Lower leg skin (tissue), 3 donors: Measurements from ENCODE around the gene NKD2.

Experiments used
- POLR2A ChIP-seq, 2 donors: fragments of 450-650 bp; IDR thresholded peaks; one replicate each; pipeline ENCODE4 v1.6.1; 2016 to 2017; ENCODE audit warnings: antibody characterized with exemption in 2 of 2, mild to moderate bottlenecking in 1 of 2, moderate library complexity in 1 of 2
- TF ChIP-seq, protein P1 (sequence below), 3 donors: fragments of 450-650 bp; IDR thresholded peaks; one replicate each; pipeline ENCODE4 v1.5.1; 2016; ENCODE audit warnings: antibody characterized with exemption in 3 of 3, mild to moderate bottlenecking in 3 of 3, moderate library complexity in 2 of 3

GRCh38 chr5:1074816-1075554, 66.4 kb downstream of the NKD2 start:
- TF ChIP-seq, protein P1, sequence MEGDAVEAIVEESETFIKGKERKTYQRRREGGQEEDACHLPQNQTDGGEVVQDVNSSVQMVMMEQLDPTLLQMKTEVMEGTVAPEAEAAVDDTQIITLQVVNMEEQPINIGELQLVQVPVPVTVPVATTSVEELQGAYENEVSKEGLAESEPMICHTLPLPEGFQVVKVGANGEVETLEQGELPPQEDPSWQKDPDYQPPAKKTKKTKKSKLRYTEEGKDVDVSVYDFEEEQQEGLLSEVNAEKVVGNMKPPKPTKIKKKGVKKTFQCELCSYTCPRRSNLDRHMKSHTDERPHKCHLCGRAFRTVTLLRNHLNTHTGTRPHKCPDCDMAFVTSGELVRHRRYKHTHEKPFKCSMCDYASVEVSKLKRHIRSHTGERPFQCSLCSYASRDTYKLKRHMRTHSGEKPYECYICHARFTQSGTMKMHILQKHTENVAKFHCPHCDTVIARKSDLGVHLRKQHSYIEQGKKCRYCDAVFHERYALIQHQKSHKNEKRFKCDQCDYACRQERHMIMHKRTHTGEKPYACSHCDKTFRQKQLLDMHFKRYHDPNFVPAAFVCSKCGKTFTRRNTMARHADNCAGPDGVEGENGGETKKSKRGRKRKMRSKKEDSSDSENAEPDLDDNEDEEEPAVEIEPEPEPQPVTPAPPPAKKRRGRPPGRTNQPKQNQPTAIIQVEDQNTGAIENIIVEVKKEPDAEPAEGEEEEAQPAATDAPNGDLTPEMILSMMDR (IDR thresholded peaks at IDR 0.05): no peak
- TF ChIP-seq POLR2A (IDR thresholded peaks at IDR 0.05): no peak
